Activated naive CD8-positive, alpha-beta T cell (primary cell): ENCODE results near the gene LCE1B.

ENCODE experiments used
- H3K27ac Mint-ChIP-seq: one replicate; pipeline ENCODE4 v1.8.0; 2021; ENCODE audit warnings: mixed read lengths
- H3K27me3 Mint-ChIP-seq: one replicate; pipeline ENCODE4 v1.8.0; 2021; ENCODE audit warnings: mixed read lengths
- H3K36me3 Mint-ChIP-seq: one replicate; pipeline ENCODE4 v1.8.0; 2021; ENCODE audit warnings: mixed read lengths
- H3K4me1 Mint-ChIP-seq: one replicate; pipeline ENCODE4 v1.8.0; 2021; ENCODE audit warnings: low read depth, mixed read lengths
- H3K4me3 Mint-ChIP-seq: one replicate; pipeline ENCODE4 v1.8.0; 2021; ENCODE audit warnings: mild to moderate bottlenecking, mixed read lengths
- H3K9me3 Mint-ChIP-seq: one replicate; pipeline ENCODE4 v1.8.0; 2021; ENCODE audit warnings: low read depth, mixed read lengths

LCE1B gene

DNA sequence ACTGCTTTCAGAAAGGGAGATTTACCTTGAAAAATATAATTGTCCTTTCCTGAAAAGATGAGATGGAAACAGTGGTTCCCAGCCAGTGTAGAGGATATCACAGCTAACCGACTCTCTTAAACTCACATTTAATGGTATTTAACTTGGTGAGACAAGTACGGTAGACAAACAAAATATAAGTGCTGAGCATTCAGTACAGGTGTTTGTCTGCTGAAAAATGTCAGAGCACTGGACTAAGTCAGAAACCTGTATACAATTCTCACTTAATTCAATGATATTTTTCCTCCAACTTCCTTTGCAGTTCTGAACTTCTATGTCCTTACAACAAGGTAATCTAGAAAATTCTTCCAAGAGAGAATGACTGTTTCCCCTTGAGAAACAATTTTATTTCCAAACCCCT, at the start of gene LCE1B:
LCE1B (plus strand) TSS at position 301 of the 400 bp plus-strand sequence. CDS start 476 bp downstream, outside the sequence.
- Mint-ChIP-seq H3K27me3 (peaks cover 17% of the 10 kb centered on the region), H3K4me3 (no peak within 1 kb of the TSS), H3K27ac (no peak within 1 kb of the TSS), H3K4me1 (no peaks in the 10 kb centered on the region), H3K36me3 (peaks cover 3% of the 10 kb centered on the region), H3K9me3 (peaks cover 5% of the 10 kb centered on the region)

DNA sequence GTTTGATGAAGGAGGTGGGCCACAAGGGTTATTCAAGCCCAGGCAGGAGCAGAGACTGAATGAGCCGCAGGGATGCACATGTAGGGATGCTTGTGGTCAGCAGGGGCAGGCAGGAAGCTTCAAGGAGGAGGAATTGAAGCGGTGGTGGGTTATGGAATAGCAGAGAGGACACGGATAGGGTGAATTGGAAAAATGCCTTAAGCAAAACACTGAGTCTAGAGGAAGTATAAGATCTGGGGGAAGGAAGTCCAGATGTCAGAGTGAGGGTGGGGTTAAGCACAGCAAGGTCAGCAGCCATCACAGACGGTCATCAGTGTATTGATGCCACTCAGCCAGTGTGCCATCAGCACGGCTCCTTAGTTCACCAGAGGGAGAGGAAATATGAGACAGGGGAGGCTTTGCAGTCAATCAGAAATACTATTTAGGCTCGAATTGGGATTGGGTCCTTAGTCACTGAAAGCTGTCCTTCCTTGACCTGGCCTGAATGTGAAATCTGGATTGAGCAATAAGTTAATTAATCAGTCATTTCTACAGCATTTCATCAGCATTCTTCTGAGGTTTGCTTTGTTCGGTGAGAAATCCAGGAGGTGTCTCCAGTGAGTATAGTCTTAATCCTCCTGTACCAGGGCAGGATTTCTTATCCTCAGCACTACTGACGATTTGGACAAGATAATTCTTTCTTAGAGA, 42.8 kb upstream of the LCE1B start:
- no peaks in the 10 kb centered on the region for H3K9me3 Mint-ChIP-seq
- H3K4me3 Mint-ChIP-seq: no peak overlapping the region
- H3K36me3 Mint-ChIP-seq: no peaks in the 10 kb centered on the region
- H3K4me1 Mint-ChIP-seq: no peaks in the 10 kb centered on the region
- peaks cover 5% of the 10 kb centered on the region for H3K27me3 Mint-ChIP-seq
- no peak overlapping the region for H3K27ac Mint-ChIP-seq

DNA sequence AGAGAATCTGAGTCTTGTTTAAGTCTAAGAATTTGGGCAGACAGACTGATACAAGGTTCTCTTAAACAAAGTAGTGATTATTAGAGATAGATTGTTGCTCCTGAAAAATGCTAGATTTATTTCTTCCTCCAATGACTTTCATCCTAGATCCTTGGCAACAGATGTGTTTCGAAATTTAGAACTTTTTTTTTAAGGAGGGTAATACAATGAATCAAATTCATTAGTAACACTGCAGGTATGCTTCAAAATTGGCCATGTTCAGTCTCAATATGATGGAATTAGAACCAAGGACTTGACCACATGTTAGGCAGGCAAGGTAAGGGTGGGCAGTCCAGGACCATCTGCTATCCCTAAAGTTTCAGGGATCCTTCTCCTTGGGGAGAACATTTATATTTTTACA, 41.4 kb upstream of the LCE1B start:
- Mint-ChIP-seq H3K9me3 (no peaks in the 10 kb centered on the region), H3K4me3 (no peak overlapping the region), H3K27ac (no peak overlapping the region), H3K27me3 (peaks cover 9% of the 10 kb centered on the region), H3K4me1 (no peaks in the 10 kb centered on the region), H3K36me3 (no peaks in the 10 kb centered on the region)

- Mint-ChIP-seq H3K4me1 (no peaks in the 10 kb centered on the region), H3K9me3 (no peaks in the 10 kb centered on the region), H3K27ac (no peak within 1 kb of the TSS), H3K27me3 (peaks cover 21% of the 10 kb centered on the region), H3K4me3 (no peak within 1 kb of the TSS), H3K36me3 (no peaks in the 10 kb centered on the region)
These were observed 36.9 kb upstream of the LCE1B start, which contains the start of gene LCE1F for GRCh38 chr1:152774875-152775274. Gene LCE1F, plus strand, starts transcription at chr1:152775140. Its CDS starts 1,232 bp downstream, at chr1:152776372.

GRCh38 chr1:152776361-152776760, 35.4 kb upstream of the LCE1B start:
- Mint-ChIP-seq H3K9me3 (no peaks in the 10 kb centered on the region), H3K27me3 (peaks cover 23% of the 10 kb centered on the region)

DNA sequence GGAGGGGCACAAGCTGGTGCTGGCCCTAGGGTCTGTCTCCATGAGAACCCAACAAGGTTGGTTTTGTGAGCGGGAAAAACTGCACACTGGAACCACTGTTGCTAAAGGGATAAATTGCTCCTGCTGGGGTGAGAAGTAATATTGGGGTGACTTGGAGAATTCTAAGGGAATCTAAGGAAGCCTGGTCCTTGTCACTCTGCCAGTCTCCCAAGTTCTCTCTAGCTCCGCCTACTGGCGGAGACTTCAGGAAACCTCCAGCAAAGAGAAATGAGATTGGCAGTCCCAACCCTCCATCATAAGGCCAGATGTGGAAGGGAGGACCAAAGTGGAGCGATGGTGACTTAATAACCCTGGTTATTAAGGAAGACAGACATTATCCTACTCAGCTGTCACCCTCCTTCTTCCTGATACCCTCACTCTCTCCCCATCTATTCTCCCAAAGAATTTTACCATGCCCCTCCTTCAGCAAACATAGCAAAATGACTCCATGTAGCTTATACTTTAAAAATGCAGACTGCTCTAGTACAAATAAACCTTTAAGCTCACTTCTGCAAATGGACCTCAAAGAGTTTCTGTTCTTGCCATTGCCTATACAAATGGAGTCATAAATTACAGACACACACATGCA, 34.1 kb upstream of the LCE1B start:
- Mint-ChIP-seq H3K4me3 (no peak overlapping the region), H3K27me3 (peaks cover 23% of the 10 kb centered on the region), H3K36me3 (no peaks in the 10 kb centered on the region), H3K4me1 (no peaks in the 10 kb centered on the region), H3K9me3 (no peaks in the 10 kb centered on the region), H3K27ac (no peak overlapping the region)

More at GRCh38 chr1:152776361-152776760, 35.4 kb upstream of the LCE1B start:
- no peak overlapping the region for H3K4me3 Mint-ChIP-seq
- H3K4me1 Mint-ChIP-seq: no peaks in the 10 kb centered on the region
- H3K27ac Mint-ChIP-seq: no peak overlapping the region
- no peaks in the 10 kb centered on the region for H3K36me3 Mint-ChIP-seq

- H3K36me3 Mint-ChIP-seq: no peaks in the 10 kb centered on the region
- peaks cover 28% of the 10 kb centered on the region for H3K27me3 Mint-ChIP-seq
- H3K4me1 Mint-ChIP-seq: no peaks in the 10 kb centered on the region
- no peak overlapping the region for H3K4me3 Mint-ChIP-seq
- no peak overlapping the region for H3K27ac Mint-ChIP-seq
- H3K9me3 Mint-ChIP-seq: no peaks in the 10 kb centered on the region
These were observed 28.7 kb upstream of the LCE1B start for GRCh38 chr1:152783095-152783494.

- Mint-ChIP-seq H3K4me1 (no peaks in the 10 kb centered on the region), H3K27me3 (peaks cover 21% of the 10 kb centered on the region), H3K27ac (no peak within 1 kb of the TSS), H3K4me3 (no peak within 1 kb of the TSS), H3K9me3 (no peaks in the 10 kb centered on the region), H3K36me3 (no peaks in the 10 kb centered on the region)
These were observed 25.7 kb upstream of the LCE1B start, which contains the start of gene LCE1E for GRCh38 chr1:152786077-152786476. Gene LCE1E, plus strand, starts transcription at chr1:152786257. Its CDS starts 1,043 bp downstream, at chr1:152787300.

DNA sequence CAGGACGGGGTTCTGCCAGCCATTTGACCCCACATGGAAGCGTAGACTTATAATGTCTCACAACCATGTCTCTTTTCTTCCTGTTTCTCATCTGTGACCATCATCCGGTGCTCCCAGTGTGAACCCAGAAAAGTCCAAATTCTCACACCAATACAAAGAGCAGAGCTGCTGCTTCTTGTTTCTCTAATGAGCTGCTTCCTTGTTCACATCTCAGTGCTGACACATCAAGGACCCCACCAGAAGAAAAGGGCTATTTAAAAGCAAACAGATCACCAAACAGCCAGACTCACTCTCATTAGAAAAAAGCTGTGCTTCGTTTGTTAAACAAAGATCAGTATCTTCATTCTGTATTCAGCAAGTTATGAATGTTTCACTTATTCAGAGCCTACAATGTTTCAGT, 16.1 kb upstream of the LCE1B start:
- H3K27ac Mint-ChIP-seq: no peak overlapping the region
- H3K36me3 Mint-ChIP-seq: no peaks in the 10 kb centered on the region
- H3K27me3 Mint-ChIP-seq: peaks cover 8% of the 10 kb centered on the region
- no peaks in the 10 kb centered on the region for H3K9me3 Mint-ChIP-seq
- H3K4me1 Mint-ChIP-seq: no peaks in the 10 kb centered on the region
- no peak overlapping the region for H3K4me3 Mint-ChIP-seq

DNA sequence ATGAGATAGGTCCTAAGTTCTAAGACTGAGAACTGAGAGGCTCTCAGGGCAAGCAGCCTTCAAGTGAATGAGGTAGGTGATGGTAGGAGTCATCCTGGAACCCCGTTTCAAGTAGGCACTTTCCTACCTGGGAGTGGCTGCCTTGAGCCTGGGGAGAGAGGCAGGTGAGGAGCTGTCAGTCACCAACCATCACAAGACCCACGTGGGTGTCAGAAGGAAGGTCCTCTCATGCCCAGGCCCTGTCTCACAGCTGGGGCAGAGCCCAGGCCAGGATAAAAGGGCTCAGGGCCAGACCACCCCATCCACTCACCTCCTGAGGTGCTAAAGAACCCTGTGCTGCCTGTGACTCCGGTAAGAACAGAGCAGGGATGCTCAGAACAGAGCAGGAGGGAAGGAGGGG, 15.3 kb upstream of the LCE1B start, which contains the start of gene LCE1D:
LCE1D (plus strand) TSS at position 301 of the 400 bp plus-strand sequence. CDS start 1,074 bp downstream, outside the sequence.
- H3K9me3 Mint-ChIP-seq: no peaks in the 10 kb centered on the region
- no peak within 1 kb of the TSS for H3K4me3 Mint-ChIP-seq
- no peaks in the 10 kb centered on the region for H3K36me3 Mint-ChIP-seq
- H3K27me3 Mint-ChIP-seq: peaks cover 12% of the 10 kb centered on the region
- H3K4me1 Mint-ChIP-seq: no peaks in the 10 kb centered on the region
- H3K27ac Mint-ChIP-seq: no peak within 1 kb of the TSS

DNA sequence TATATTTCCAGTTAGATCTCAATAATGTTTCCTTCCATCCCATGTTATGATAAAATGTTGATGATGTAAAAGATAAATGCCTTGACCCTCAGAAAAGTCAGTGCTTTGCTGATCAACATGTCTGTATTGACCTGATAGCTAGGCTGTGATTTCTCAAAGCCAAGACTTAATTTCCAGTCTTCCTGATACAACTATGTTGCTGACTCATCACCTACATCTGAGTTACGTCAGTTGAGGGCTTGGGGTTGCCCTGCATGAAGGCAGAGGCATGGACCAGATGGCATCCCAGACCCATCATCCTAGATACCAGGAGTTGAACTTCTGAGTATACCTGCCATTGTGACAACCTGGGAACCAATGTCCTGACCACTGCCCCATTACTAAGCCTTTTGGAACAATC, 10.4 kb upstream of the LCE1B start:
- Mint-ChIP-seq H3K4me1 (no peaks in the 10 kb centered on the region), H3K9me3 (no peaks in the 10 kb centered on the region), H3K27ac (no peak overlapping the region), H3K27me3 (peaks cover 24% of the 10 kb centered on the region), H3K4me3 (no peak overlapping the region), H3K36me3 (no peaks in the 10 kb centered on the region)

- no peak within 1 kb of the TSS for H3K27ac Mint-ChIP-seq
- H3K4me1 Mint-ChIP-seq: no peaks in the 10 kb centered on the region
- peaks cover 19% of the 10 kb centered on the region for H3K27me3 Mint-ChIP-seq
- H3K36me3 Mint-ChIP-seq: no peaks in the 10 kb centered on the region
- peaks cover 3% of the 10 kb centered on the region for H3K9me3 Mint-ChIP-seq
- no peak within 1 kb of the TSS for H3K4me3 Mint-ChIP-seq
These were observed 5.2 kb upstream of the LCE1B start, which contains the start of gene LCE1C for GRCh38 chr1:152806576-152806975. Gene LCE1C, minus strand, starts transcription at chr1:152806651. Its CDS starts 1,173 bp downstream, at chr1:152805478.

DNA sequence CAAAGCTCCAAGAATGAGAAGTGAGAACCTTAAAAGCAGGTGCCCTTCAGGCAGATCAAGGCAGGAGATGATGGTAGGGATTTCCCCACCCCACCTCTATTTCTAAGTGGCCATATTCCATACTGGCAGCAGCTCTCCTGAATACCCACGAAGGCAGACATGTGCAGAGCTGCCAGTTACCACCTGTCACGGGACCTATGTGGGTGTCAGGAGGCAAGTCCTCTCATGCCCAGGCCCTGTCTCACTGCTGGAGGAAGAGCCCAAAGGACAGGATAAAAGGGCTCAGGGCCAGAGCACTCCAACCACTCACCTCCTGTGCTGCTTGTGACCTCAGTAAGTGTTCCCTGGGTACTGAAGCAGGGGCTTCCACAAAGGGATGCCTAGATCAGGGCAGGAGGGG, 721 bp upstream of the LCE1B start:
- no peak overlapping the region for H3K27ac Mint-ChIP-seq
- H3K9me3 Mint-ChIP-seq: peaks cover 5% of the 10 kb centered on the region
- peaks cover 3% of the 10 kb centered on the region for H3K36me3 Mint-ChIP-seq
- H3K27me3 Mint-ChIP-seq: peaks cover 15% of the 10 kb centered on the region
- H3K4me3 Mint-ChIP-seq: no peak overlapping the region
- no peaks in the 10 kb centered on the region for H3K4me1 Mint-ChIP-seq

- peaks cover 2% of the 10 kb centered on the region for H3K9me3 Mint-ChIP-seq
- H3K4me1 Mint-ChIP-seq: no peaks in the 10 kb centered on the region
- H3K27ac Mint-ChIP-seq: no peak overlapping the region
- no peak overlapping the region for H3K4me3 Mint-ChIP-seq
- peaks cover 3% of the 10 kb centered on the region for H3K36me3 Mint-ChIP-seq
- peaks cover 10% of the 10 kb centered on the region for H3K27me3 Mint-ChIP-seq
These were observed 5.5 kb downstream of the LCE1B start for GRCh38 chr1:152817309-152817708.

DNA sequence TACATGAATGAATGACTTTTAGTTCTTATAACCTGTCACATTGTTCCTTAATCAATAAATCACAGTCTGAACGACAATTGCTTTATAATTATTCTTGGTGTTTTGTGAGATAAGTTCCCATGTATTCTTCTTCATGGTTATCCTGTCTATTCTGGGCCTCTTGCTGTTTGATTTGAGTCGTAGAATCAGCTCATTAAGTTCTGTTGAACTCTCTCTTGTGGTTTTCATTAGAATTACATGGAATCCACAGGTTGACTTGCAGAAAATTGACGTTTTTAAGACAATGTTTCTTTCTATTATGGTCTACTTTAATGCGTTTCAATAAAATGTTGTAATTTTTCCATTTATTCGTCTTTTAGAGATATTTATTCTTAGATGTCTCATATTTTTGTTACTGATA, 11.5 kb downstream of the LCE1B start:
- Mint-ChIP-seq H3K36me3 (no peaks in the 10 kb centered on the region), H3K4me3 (no peak overlapping the region), H3K27me3 (peaks cover 11% of the 10 kb centered on the region), H3K27ac (no peak overlapping the region), H3K4me1 (no peaks in the 10 kb centered on the region), H3K9me3 (no peaks in the 10 kb centered on the region)
